Measurements from ENCODE around the gene NDST1.

NDST1 gene

GRCh38 chr5:150568663-150569062 lies 60.7 kb downstream of the NDST1 start:
- Histone ChIP-seq H3K27me3 (ENCODE audit: low read length) (no peaks in the 10 kb centered on the region), H3K36me3 (ENCODE audit: low read length) (no peaks in the 10 kb centered on the region), H4K20me1 (ENCODE audit: low read depth, low read length) (no peaks in the 10 kb centered on the region), H2AFZ (ENCODE audit: low read depth, low read length, severe bottlenecking) (no peak overlapping the region), H3F3A (ENCODE audit: insufficient read depth) (no peaks in the 10 kb centered on the region), H3K9me2 (replicated peaks; ENCODE audit: insufficient read depth, low read length) (no peaks in the 10 kb centered on the region), H3K27ac (ENCODE audit: low read depth, low read length) (no peak overlapping the region), H3K4me2 (ENCODE audit: low read depth, low read length, poor library complexity, severe bottlenecking) (no peak overlapping the region), H3K9ac (ENCODE audit: low read length) (no peak overlapping the region), H3K4me3 (ENCODE audit: insufficient read depth, low read length, poor library complexity, severe bottlenecking) (no peak overlapping the region), H3K9me3 (ENCODE audit: insufficient read depth, low read length) (no peaks in the 10 kb centered on the region), H3K79me2 (ENCODE audit: insufficient read depth, low read length) (no peaks in the 10 kb centered on the region)
- TF ChIP-seq EZH2phosphoT487 (conservative IDR thresholded peaks at IDR 0.05; ENCODE audit: low read length) (no peak), CTCF (IDR thresholded peaks at IDR 0.05; ENCODE audit: insufficient read depth, low read length, poor library complexity, severe bottlenecking) (no peak)

- no peak overlapping the region for H2AFZ ChIP-seq (ENCODE audit: low read depth, low read length, severe bottlenecking)
- no peaks in the 10 kb centered on the region for H3K9me2 ChIP-seq (replicated peaks; ENCODE audit: insufficient read depth, low read length)
- no peaks in the 10 kb centered on the region for H3F3A ChIP-seq (ENCODE audit: insufficient read depth)
- no peak overlapping the region for H3K9ac ChIP-seq (ENCODE audit: low read length)
- no peak overlapping the region for H3K27ac ChIP-seq (ENCODE audit: low read depth, low read length)
- H3K27me3 ChIP-seq (ENCODE audit: low read length) = no peaks in the 10 kb centered on the region
- H3K4me3 ChIP-seq (ENCODE audit: insufficient read depth, low read length, poor library complexity, severe bottlenecking) = no peak overlapping the region
- H3K79me2 ChIP-seq (ENCODE audit: insufficient read depth, low read length) = no peaks in the 10 kb centered on the region
- no peak for TF ChIP-seq CTCF (IDR thresholded peaks at IDR 0.05; ENCODE audit: insufficient read depth, low read length, poor library complexity, severe bottlenecking)
- no peak for TF ChIP-seq EZH2phosphoT487 (conservative IDR thresholded peaks at IDR 0.05; ENCODE audit: low read length)
- no peaks in the 10 kb centered on the region for H3K9me3 ChIP-seq (ENCODE audit: insufficient read depth, low read length)
- H4K20me1 ChIP-seq (ENCODE audit: low read depth, low read length) = no peaks in the 10 kb centered on the region
- H3K36me3 ChIP-seq (ENCODE audit: low read length) = no peaks in the 10 kb centered on the region
- no peak overlapping the region for H3K4me2 ChIP-seq (ENCODE audit: low read depth, low read length, poor library complexity, severe bottlenecking)
Measured at GRCh38 chr5:150570333-150570732, 62.4 kb downstream of the NDST1 start.

- Histone ChIP-seq H3K27ac (ENCODE audit: low read depth, low read length) (no peak overlapping the region), H4K20me1 (ENCODE audit: low read depth, low read length) (no peaks in the 10 kb centered on the region), H3K9me2 (replicated peaks; ENCODE audit: insufficient read depth, low read length) (no peaks in the 10 kb centered on the region), H3K79me2 (ENCODE audit: insufficient read depth, low read length) (no peaks in the 10 kb centered on the region), H3K4me3 (ENCODE audit: insufficient read depth, low read length, poor library complexity, severe bottlenecking) (no peak overlapping the region), H2AFZ (ENCODE audit: low read depth, low read length, severe bottlenecking) (no peak overlapping the region), H3K9ac (ENCODE audit: low read length) (no peak overlapping the region), H3K9me3 (ENCODE audit: insufficient read depth, low read length) (no peaks in the 10 kb centered on the region), H3K27me3 (ENCODE audit: low read length) (no peaks in the 10 kb centered on the region), H3K36me3 (ENCODE audit: low read length) (no peaks in the 10 kb centered on the region), H3F3A (ENCODE audit: insufficient read depth) (no peaks in the 10 kb centered on the region), H3K4me2 (ENCODE audit: low read depth, low read length, poor library complexity, severe bottlenecking) (no peak overlapping the region)
- TF ChIP-seq EZH2phosphoT487 (conservative IDR thresholded peaks at IDR 0.05; ENCODE audit: low read length) (no peak), CTCF (IDR thresholded peaks at IDR 0.05; ENCODE audit: insufficient read depth, low read length, poor library complexity, severe bottlenecking) (no peak)
Measured at GRCh38 chr5:150571836-150572235, 63.9 kb downstream of the NDST1 start.
